Tibial artery (tissue), 4 donors: Measurements from ENCODE around the gene MRPS6.

Source experiments
- DNase-seq, 2 donors: peaks; one replicate each; pipeline ENCODE4 v3.0.0-alpha.2; 2019
- H3K27ac ChIP-seq, 2 donors: fragments of 200-600 bp; sonication (generic) in 1 of 2; 1 replicate in 1 of 2; 2 replicates in 1 of 2; pipeline ENCODE4 v1.5.1; 2018 to 2019; ENCODE audit warnings: mild to moderate bottlenecking in 1 of 2
- H3K27me3 ChIP-seq, 2 donors: fragments of 200-600 bp; sonication (generic) in 1 of 2; one replicate each; pipeline versions ENCODE4 v1.5.1 to v1.6.0; 2016 to 2019
- H3K36me3 ChIP-seq, 3 donors: fragments of 200-600 bp; sonication (generic) in 2 of 3; one replicate each; pipeline ENCODE4 v1.5.1; 2016 to 2019; ENCODE audit warnings: mild to moderate bottlenecking in 2 of 3
- H3K4me1 ChIP-seq, 4 donors: fragments of 200-600 bp; sonication (generic) in 2 of 4; 1 replicate in 3 of 4; 2 replicates in 1 of 4; pipeline ENCODE4 v1.5.1; 2016 to 2019
- H3K4me3 ChIP-seq, 2 donors: fragments of 200-600 bp; sonication (generic) in 1 of 2; 1 replicate in 1 of 2; 2 replicates in 1 of 2; pipeline ENCODE4 v1.5.1; 2018 to 2019; ENCODE audit warnings: mild to moderate bottlenecking in 2 of 2
- H3K9me3 ChIP-seq, 3 donors: fragments of 200-600 bp; sonication (generic) in 1 of 3; one replicate each; pipeline ENCODE4 v1.5.1; 2016 to 2019
- CTCF ChIP-seq, 2 experiments: fragments of 200-600 bp in 1 of 2; fragments of 450-650 bp in 1 of 2; IDR thresholded peaks; one replicate each; pipeline ENCODE4 v1.5.1; 2017 to 2019; ENCODE audit warnings: antibody characterized with exemption in 2 of 2, mild to moderate bottlenecking in 1 of 2, moderate library complexity in 1 of 2
- intact Hi-C: fragments of 100-400 bp; cut with DNase I; formaldehyde crosslinking; loops from one replicate; pipeline ENCODE4 v1.15.0; 2023; ENCODE audit warnings: low total_unique reads

Gene MRPS6

GRCh38 chr21:34184232-34184631, 110.9 kb downstream of the MRPS6 start:
- intact Hi-C loops, result loop anchor here (10.0 kb wide), 1 partner anchor 49 kb away; no protein-coding TSS in a partner anchor
- no peak overlapping the region for H3K4me3 ChIP-seq
- DNase-seq, result no peak

GRCh38 chr21:34185026-34185750, 111.8 kb downstream of the MRPS6 start:
- H3K9me3 ChIP-seq, result no peaks in the 10 kb centered on the region
- peaks cover 0 to 54% (median 25%) of the 10 kb centered on the region in 4 donors for H3K4me1 ChIP-seq
- DNase-seq, result no peak
- no peak for TF ChIP-seq CTCF (IDR thresholded peaks at IDR 0.05)
- no peaks in the 10 kb centered on the region for H3K27me3 ChIP-seq
- intact Hi-C loops, result loop anchor here (10.0 kb wide), 1 partner anchor 50 kb away; no protein-coding TSS in a partner anchor
- H3K4me3 ChIP-seq, result no peak overlapping the region
- peaks cover 0 to 12% (median 4%) of the 10 kb centered on the region in 3 donors for H3K36me3 ChIP-seq
- H3K27ac ChIP-seq, result peak overlapping the region; percentile 65 to 76

More at GRCh38 chr21:34184232-34184631, 110.9 kb downstream of the MRPS6 start:
- H3K36me3 ChIP-seq, result peaks cover 0 to 10% (median 4%) of the 10 kb centered on the region in 3 donors
- H3K4me1 ChIP-seq, result peaks cover 0 to 63% (median 28%) of the 10 kb centered on the region in 4 donors
- H3K27me3 ChIP-seq, result no peaks in the 10 kb centered on the region
- no peaks in the 10 kb centered on the region for H3K9me3 ChIP-seq
- TF ChIP-seq CTCF (IDR thresholded peaks at IDR 0.05), result no peak
- H3K27ac ChIP-seq, result peak overlapping the region; percentile 65 to 76

- peaks cover 0 to 48% (median 21%) of the 10 kb centered on the region in 4 donors for H3K4me1 ChIP-seq
- H3K27ac ChIP-seq, result peak overlapping the region; percentile 56 to 76
- H3K9me3 ChIP-seq, result no peaks in the 10 kb centered on the region
- DNase-seq, result peak; percentile 54 to 83
- no peaks in the 10 kb centered on the region for H3K27me3 ChIP-seq
- H3K4me3 ChIP-seq, result no peak overlapping the region
- intact Hi-C loops, result loop anchor here (10.0 kb wide), 1 partner anchor 51 kb away; no protein-coding TSS in a partner anchor
- peaks cover 0 to 12% (median 4%) of the 10 kb centered on the region in 3 donors for H3K36me3 ChIP-seq
- no peak for TF ChIP-seq CTCF (IDR thresholded peaks at IDR 0.05)
These were observed 112.8 kb downstream of the MRPS6 start for GRCh38 chr21:34186109-34186719.

GRCh38 chr21:34187935-34188334, 114.6 kb downstream of the MRPS6 start:
- Histone ChIP-seq H3K36me3 (peaks cover 0 to 15% (median 4%) of the 10 kb centered on the region in 3 donors), H3K4me1 (peaks cover 0 to 31% (median 14%) of the 10 kb centered on the region in 4 donors), H3K4me3 (no peak overlapping the region), H3K27me3 (no peaks in the 10 kb centered on the region), H3K27ac (peak overlapping the region in 1 of 2 donors; percentile 5), H3K9me3 (no peaks in the 10 kb centered on the region)
- peak; percentile 63 to 75 for DNase-seq
- no peak for TF ChIP-seq CTCF (IDR thresholded peaks at IDR 0.05)
- intact Hi-C loops, result loop anchor here (10.0 kb wide), 1 partner anchor 53 kb away; no protein-coding TSS in a partner anchor

GRCh38 chr21:34189506-34189905, 116.1 kb downstream of the MRPS6 start:
- intact Hi-C loops, result loop anchor here (10.0 kb wide), 1 partner anchor 55 kb away; no protein-coding TSS in a partner anchor
- DNase-seq, result no peak
- Histone ChIP-seq H3K36me3 (peaks cover 0 to 15% (median 4%) of the 10 kb centered on the region in 3 donors), H3K4me1 (peaks cover 0 to 15% (median 5%) of the 10 kb centered on the region in 4 donors), H3K9me3 (no peaks in the 10 kb centered on the region), H3K27me3 (no peaks in the 10 kb centered on the region), H3K27ac (no peak overlapping the region), H3K4me3 (no peak overlapping the region)
- no peak for TF ChIP-seq CTCF (IDR thresholded peaks at IDR 0.05)
